Stimulated activated CD8-positive, alpha-beta memory T cell treated with anti-CD3 and anti-CD28 coated beads, Interleukin-12 subunit alpha, Interleukin-12 subunit beta, amount 100 ng/mL, for 1 hour (primary cell): ENCODE data around the gene PURA.

Experiments used
- DNase-seq: peaks from one replicate; pipeline ENCODE4 v3.0.0-alpha.2; 2020; ENCODE audit warnings: low read depth

Gene PURA

GRCh38 chr5:140109759-140110645 lies 3.9 kb upstream of the PURA start:
- no peak for DNase-seq

DNA sequence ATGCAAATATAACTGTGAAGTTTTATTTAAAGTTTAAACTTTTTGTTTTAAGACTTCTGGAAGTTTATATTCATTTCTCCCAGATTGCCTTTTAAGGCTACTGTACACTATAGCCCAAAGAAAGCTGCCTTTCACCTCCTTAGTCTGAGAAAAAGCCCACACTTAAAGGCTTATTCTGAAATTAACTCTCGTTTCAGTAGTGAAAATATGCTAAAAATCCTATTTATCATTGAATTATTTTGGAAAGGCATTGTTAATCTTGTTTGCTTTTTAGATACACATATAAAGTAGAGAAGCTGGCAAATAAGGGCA lies 3.3 kb upstream of the PURA start:
- no peak for DNase-seq

DNA sequence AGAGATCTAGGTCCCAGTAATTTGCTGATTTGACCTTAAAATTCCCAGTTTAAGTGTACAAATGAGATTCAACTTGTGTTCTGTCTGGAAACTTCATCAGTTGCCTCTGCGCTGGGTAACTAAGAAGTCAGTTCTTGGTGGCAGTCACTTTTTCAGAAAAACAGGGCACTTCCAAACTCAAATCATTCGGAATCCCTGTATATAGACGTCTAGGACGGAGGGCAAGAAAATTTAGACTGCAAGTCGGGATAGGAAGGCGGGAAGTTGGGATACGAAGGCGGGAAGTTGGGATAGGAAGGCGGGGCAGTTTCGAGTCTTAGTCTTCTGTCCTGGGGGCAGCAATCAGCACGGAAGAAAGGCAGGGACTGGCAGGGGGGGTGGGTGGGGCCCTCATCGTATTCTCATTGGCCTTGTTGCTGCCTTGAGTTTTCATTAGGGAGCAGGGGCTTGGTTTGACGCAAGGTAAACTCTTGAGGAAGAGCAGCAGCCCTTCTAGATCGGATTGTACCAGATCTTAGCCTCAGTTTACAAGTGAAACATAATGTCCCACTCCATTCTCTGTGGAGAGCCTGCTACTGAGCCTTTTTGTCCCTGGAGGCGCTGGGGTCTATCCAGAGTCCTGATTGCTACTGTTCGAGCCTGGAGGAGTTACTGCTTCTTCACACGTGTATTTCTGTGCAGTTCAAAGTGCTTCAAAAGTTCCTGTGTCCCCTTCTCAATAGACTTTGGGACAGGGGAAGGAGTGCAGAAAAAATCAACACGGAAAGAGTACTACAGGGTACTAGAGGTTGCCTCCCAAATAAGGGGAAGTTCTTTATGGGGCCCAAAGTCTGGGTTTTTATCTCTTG lies 2.7 kb upstream of the PURA start:
- no peak for DNase-seq

- no peak for DNase-seq
These were observed 1.9 kb upstream of the PURA start for GRCh38 chr5:140111859-140112551.

DNA sequence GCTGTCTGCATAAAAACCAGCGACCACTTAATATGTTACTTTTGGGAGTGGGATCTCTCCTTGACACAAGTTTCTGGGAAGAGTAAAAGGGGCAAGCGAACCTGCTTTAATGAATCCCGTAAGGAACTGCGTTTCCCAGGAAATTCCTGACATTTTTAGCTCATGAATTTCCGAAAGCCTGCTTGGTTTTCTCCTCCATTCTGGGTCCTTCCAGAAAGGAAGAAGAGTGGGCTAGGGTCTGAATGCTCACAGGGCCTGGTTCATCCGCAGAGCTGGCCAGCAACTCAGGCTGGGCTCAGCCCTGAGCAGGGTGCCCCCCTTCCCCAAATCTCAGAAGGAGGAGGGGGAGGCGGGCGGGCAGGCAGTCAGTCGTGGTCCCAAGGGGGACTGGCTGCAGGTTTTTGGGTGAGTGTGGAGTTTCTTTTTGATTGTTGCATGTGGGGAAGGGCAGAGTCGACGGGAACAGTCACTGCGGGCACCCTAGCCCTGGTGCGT lies 1.2 kb upstream of the PURA start:
- DNase-seq, result no peak

DNA sequence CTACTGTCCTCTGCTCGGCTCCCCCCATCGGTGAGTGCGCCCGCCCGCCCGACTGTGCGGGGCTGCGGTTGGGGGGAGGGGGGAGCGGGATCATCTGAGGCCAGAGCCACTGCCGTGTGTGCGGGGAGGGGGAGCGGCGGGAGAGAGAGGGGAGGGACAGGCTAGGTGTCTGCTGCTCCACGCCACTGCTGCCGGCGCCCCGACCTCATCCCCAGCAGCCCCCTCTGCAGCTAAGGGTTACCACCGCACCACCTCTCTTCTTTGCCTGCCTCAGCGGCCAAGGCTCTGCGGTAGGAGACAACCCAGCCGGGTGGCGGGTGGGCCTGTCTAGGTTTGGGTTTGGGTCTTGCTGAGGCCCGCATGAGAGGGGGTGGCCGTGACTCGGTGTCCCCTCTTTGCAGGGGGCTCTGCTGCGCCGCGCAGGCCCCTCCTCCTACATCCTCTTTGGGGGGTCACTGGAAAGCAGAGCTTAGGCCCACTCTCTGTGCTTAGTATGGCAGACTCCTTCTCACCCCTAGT lies 670 bp upstream of the PURA start:
- DNase-seq, result no peak

- DNase-seq, result no peak
These were observed 654 bp downstream of the PURA start for GRCh38 chr5:140114341-140115185.

DNA sequence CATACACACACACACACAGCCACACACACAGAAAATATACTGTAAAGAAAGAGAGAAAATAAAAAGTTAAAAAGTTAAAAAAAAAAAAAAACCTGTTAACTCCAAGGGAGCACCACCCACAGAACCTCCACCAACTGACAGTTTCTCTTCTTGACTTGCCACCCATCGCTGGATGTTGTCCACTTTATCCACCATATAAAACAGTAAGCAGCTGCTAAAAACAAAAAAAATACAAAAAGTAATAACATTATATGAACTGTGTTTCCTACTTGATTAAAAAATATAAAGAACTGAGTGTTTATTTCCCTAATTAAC lies 1.2 kb downstream of the PURA start:
- DNase-seq, result no peak

GRCh38 chr5:140116716-140117115 lies 2.8 kb downstream of the PURA start:
- DNase-seq, result no peak

- DNase-seq, result no peak
These were observed 3.6 kb downstream of the PURA start for GRCh38 chr5:140117523-140117922.

DNA sequence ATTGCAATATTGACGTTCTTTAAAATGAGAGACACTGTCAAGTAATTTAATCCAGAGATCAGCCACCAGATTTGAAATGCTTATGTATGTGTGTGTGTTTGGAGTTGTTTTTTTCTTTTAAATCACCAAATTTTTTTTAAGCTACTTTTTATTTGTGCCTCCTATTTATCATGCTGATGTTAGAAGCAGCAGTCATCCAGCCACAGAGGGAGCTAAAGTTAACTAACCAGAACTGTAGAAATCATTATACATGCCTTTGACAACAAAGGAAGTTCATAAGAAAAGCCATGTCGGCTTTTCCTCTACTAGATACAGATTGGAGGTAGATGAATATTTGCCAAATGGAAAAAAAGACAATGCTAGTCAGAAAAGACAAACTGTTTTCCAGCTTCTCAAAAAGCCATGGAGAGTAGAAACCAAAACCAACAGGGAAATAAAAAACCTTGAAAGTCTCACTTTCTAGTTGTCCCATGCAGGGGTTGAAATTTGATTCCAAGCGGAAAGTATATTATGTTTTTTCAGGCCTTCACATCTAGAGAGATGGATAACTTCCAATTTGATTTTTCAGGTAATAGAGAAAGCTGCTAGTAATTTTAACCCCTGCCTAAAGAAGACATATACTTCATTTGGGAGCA lies 4.5 kb downstream of the PURA start:
- DNase-seq, result no peak

GRCh38 chr5:140125637-140126036 lies 11.7 kb downstream of the PURA start, which contains the start of gene IGIP:
IGIP (plus strand) TSS chr5:140125937; CDS start chr5:140128477, 2,540 bp downstream.
- no peak for DNase-seq

DNA sequence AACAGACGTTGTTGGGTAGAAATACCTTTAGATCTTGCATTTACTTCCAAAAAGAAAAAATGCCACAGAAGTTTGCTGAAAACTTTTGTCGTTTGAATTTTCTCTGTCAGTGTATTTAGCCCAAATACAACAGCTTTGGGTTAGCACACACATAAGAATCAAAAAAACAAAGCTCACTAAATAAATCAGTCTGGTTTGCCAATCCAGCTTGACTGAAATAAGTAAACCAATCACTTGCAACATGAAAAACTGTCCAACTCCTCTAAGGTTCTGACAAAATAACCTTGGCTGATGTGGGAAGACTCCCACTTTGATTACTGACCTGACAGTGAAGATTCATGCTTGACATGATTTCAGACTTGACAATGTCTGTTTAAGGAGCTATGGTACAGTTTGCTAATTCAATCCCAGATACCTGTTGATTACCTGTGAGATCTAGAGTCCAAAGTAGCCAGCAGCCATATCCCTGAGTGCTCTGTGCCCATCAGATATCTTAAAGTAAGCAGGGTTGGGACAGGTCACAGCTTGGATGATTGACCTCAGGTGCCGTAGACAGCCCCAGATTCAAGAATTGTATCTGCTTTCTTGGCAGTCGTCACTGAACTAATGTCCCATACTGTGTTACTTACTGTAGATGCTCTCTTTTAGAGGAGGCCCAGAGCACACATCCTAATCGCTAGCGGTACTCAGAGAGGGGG lies 12.6 kb downstream of the PURA start:
- DNase-seq, result no peak

DNA sequence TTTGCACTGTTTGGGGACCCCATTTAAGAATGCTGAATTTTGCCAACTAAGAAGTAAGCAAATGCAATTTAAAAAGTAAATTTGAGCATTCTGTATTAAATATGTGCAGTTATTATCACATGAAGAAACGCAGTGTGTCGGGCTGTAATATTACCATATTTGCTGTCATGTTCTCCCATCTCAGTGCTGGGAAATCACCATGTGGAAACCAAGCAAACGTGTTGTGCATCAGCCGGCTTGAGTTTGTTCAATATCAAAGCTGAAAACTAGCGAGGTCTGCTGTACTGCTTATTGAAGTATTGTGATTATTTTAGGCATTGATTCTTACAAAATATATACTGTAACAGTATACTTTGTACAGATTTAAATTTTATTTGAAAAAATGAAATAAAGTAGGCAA lies 14.5 kb downstream of the PURA start:
- DNase-seq, result no peak

GRCh38 chr5:140130949-140131733 lies 17.2 kb downstream of the PURA start:
- no peak for DNase-seq

DNA sequence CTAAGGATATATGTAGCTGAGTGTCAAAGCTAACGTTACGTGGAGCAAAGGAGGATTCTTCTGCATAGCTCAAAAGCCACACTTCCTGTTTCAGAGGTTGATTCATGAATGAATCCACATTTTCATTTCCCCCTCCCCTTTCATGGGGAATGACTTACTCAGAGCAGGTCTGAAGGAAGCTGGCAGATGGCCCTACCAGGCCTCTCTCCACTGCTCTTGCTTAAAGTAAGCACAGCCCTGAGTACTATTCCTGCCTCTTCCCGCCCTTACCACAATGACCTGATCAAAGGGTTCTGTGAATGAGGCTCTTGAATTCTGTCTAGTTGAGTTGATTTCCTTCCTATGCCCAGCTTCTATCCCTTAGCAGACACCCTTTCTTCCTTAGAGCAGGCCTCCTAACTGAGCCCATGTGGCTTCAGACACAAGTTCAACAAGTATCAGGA lies 18.1 kb downstream of the PURA start:
- no peak for DNase-seq

DNA sequence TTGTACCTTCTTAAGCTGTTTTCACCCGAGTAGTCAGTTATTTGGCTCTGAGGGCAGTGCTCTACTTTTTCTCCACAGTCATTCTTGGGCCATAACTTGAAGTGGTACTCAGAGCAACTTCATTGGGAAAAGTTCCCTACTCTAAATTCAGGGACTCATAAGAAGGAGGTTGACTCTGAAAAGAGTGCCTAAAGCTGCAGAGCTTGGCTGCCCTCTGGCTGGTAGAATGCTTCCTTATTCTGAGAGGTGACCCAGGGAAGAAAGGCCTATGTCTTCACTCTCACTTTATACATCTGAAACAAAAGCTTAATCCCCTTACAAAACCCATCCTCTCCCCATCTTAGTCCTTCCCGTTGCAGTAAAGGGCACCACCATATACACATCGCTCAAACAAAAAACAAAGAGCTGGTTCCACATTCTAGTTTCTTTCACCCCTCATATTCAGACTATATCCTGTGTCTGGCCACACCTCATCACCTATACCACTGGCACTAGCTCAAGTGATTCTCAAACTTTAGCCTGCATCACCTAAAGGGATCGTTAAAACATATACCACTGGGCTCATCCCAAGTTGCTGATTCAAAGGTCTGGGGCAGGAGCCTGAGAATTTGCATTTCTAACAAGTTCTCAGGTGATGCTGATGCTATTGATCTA lies 19.7 kb downstream of the PURA start:
- DNase-seq, result no peak

DNA sequence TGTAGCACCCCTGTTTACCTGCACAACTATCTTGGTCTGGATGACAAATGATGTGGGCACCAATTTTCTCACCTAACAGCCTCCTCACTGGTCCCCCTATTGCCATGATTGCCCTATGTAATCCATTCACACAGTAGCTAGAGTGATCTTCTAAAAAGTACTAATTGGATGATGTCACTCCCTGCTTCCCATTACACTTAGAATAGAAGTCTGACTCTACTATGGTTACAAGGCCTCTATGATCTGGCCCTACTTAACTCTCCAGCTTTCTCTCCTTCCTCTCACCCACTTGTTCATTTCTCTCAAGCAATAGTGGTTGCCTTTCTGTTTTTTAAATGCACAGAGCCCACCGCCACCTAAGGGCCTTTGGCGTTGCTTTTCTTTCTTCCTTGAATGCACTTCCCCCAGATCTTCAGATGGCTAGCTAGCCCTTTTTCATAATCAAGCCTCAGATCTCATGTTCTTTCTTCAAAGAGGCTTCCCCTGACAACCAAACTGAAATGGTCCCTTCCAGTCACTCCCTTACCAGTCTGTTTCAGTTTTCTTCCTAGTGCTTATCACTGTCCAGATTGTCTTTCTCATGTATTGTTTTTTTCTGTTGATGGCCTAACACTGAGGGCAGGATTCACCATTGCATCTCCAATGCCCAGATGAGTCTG lies 20.5 kb downstream of the PURA start:
- no peak for DNase-seq
